GM19351 (cell line): ENCODE data around the gene SLC25A31.

ENCODE experiments used
- ATAC-seq: cut with Tn5 transposase; IDR thresholded peaks from one replicate; pipeline ENCODE4 v1.9.1; 2021; ENCODE audit warnings: mild to moderate bottlenecking, moderate library complexity; ENCODE audit not compliant: unreplicated experiment

The SLC25A31 gene

DNA sequence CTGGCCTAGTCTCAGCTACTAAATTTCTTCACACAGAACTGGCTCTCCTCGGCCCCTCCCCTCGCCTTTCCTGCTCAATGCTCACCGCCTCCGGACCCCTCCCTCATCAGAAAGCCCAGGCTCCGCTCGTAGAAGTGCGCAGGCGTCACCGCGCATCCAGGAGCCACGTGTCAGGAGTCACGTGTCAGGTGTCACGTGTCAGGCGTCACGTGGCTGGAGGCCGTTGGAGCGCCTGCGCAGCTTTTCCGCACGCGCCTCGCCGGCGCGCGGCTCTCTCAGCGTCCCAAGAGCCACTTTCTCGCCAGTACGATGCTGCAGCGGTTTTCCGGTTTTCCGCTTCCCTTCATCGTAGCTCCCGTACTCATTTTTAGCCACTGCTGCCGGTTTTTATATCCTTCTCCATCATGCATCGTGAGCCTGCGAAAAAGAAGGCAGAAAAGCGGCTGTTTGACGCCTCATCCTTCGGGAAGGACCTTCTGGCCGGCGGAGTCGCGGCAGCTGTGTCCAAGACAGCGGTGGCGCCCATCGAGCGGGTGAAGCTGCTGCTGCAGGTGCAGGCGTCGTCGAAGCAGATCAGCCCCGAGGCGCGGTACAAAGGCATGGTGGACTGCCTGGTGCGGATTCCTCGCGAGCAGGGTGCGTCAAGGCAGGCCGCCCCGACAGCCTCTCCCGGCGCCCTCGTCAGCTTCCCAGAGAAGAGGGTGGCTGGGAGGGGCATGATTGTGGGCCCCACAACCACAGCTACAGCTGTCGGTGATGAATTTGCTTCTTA, at the start of gene SLC25A31:
SLC25A31 (plus strand) TSS at position 259 of the 772 bp plus-strand sequence; CDS start at position 405, 146 bp downstream.
- no peak for ATAC-seq

- ATAC-seq, result no peak
These were observed 44.9 kb upstream of the SLC25A31 start for GRCh38 chr4:127685292-127685691.

GRCh38 chr4:127686658-127687057, 43.5 kb upstream of the SLC25A31 start:
- ATAC-seq, result no peak

DNA sequence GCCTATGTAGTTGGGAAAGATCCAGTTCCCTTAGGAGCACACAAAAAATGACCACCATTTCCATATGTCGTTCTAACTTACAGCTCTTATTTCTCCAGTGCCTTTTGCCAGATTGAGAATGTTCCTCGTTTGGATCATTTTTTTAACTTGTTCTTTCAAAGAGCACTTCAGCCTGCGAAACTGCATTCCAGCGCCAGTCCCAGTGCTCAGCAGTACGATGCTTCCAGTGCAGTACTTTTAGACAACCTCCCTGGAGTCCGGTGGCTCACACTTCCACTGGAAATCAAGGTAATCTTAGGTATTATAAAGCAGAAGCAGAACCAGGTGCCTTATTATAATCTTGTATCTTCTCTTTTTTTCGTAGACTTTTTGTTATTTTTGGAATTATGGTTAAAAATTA, 42.6 kb upstream of the SLC25A31 start:
- no peak for ATAC-seq

- peak; percentile 100 for ATAC-seq
These were observed 31.4 kb upstream of the SLC25A31 start for GRCh38 chr4:127698789-127699200.

GRCh38 chr4:127708985-127709384, 21.2 kb upstream of the SLC25A31 start:
- ATAC-seq, result no peak

GRCh38 chr4:127709456-127709855, 20.7 kb upstream of the SLC25A31 start:
- ATAC-seq, result no peak

- no peak for ATAC-seq
These were observed 1.2 kb downstream of the SLC25A31 start for GRCh38 chr4:127731406-127731805.

DNA sequence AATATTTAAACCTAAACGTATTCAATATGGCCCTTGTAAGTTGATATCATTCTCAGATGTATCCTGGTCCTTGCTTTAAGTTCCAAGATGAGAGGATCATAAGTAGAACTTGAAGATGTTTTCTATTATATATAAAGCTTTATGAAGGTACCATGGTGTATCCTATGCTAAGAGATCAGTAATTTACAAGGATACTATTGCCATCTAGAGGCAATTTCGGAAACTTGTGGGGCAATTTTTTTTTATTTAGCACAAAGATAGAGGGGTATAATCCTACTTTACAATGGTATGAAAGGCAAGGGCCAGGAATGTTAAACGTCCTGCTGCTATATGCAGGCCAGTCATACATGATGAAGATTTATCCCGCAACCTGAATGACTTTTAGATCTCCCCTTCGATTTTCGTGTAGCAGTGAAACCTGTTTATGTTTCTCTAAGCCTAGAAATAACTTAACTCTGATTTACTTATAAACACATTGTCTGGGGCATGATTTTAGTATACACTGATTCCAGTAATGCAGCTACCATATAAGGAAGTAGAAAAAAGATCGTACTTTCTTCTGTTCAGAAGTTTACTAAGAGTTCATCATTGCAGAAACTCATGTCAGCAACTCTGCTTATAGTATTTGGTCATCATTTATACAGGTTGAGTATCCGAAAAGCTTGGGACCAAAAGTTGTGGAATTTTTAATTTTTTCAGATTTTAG, 2.6 kb downstream of the SLC25A31 start:
- peak; percentile 80 for ATAC-seq

DNA sequence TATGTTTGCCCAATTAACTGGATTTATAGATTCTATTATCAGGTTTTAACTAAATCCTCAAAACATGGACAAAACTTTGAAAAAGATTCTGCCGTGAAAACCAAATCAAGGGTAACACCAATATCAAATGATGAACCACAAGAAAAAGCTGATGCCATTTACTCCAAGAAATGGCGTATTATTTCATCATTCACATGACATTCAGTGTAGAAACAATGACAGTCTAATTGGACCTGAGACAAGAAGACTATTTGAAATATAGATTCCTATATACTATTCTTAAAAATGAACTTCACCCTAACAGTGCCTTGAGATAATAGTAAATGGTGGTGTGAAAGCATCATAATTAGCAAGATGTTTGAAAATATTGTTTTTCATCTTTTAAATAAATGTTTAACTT, 4.8 kb downstream of the SLC25A31 start:
- ATAC-seq, result no peak

DNA sequence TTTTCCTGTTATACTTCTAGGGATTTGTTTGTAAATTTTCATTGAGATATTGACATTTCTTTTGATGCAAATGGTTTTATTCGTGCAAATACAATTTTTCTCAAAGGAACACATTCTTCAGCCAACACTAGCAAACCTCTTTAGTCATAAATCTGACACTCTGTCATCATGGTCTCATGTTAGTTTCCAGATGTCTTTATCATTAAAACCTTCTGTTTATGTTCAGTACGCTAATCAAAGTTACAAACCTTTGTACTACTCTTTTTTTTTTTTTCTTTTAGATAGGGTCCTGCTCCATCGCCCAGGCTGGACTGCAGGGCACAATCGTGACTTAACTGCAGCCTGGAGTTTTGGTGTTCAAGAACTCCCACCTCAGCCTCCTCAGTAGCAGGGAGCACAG, 7.1 kb downstream of the SLC25A31 start:
- ATAC-seq, result no peak

DNA sequence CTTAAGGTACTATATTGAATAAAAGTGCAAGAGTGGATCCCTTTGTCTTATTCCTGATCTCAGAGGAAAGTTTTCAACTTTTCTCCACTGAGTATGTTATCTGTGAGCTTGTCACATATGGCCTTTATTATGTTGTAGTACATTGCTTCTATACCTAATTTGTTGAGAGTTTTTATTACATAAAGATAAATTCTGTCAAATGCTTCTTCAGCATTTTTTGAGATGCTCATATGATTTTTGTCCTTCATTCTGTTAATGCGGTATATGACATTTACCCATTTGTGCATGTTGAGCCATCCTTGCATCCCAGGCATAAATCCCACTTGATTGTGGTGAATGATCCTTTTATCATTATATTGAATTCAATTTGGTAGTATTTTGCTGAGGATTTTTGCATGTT, 11.0 kb downstream of the SLC25A31 start:
- no peak for ATAC-seq

DNA sequence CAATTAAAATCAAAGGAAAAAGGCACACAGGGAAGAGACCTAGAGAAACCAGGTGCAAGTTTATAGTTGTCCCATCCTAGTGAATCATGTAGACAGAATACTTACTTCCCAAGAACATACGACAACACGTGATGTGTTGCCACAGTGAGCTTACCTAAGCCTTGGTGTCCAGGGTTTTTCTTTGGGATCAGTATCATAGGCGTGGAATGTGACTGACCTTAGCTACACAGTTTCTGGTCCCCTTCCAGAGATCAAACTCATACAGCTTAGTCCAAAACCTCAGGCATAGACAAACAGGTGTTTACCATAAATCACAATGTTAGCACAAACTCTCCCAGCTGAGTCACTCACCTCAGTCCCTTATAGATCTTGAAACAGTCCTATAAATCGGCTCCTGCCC, 17.7 kb downstream of the SLC25A31 start:
- ATAC-seq, result no peak

DNA sequence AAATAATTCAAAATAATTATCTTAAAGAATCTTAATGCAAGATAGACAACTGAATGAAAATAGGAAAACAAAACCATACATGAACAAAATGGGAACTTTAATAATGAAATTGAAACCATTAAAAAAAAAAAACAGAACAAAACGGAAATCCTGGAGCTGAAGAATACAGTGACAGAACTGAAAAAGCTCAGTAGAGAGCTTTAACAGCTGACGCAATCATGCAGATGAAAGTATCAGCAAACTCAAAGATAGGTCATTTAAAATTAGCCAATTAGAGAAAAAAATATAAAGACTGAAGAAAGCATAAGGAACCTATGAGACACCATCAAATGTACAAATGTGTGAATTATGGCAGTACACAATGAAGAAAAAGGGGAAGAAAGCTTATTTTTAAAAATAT, 18.8 kb downstream of the SLC25A31 start:
- ATAC-seq, result no peak

- ATAC-seq, result no peak
These were observed 26.7 kb downstream of the SLC25A31 start for GRCh38 chr4:127756906-127757305.

- ATAC-seq, result no peak
These were observed 29.1 kb downstream of the SLC25A31 start for GRCh38 chr4:127759228-127759820.

DNA sequence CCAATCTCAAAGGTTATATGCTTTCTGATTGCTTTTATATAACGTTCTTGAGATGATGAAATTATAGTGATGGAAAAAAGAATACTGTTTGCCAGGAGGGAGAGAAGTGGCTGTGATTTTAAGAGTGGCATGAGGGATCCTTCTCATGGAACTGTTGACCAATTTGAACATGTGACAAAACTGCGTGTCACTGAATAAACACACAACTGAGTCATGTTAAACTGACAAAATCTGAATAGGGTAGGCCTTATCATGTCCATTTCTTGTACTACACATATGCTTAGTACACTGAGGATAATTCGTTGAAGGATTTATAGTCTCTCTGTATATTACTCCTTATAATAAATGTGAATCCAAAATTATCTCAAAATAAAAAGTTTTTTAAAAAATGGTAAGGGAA, 29.7 kb downstream of the SLC25A31 start:
- no peak for ATAC-seq

DNA sequence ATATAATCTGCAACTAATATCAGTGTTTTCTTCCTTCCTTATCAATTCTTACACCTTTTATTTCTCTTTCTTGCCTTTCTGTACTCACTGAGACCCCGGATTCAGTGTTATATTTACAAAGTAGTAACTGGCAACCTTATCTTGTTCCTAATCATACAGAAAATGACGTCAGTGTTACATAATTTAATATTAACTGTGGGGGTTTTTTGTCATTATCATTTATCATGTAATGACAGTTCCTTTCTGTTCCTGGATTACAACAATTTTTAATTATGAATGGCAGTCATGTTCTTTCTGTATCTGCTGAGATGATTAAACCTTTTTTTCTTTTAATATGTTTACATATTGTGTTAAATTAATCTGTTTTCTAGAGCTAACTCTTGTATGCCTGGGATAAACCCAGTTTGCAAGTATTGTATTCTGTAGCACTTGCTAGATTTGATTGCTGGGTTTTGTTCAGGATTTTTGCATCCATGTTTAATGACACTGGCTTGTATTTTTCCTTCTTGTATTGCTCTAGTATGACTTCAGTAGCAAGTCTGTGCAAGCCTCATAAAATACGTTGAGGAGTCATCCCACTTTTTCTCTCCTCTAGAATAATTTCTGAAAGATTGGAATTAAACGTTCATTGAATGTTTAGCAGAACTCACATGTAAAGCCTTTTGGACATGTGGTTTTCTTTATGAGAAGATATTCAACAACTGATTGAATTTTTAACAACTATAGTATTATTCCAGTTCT, 41.5 kb downstream of the SLC25A31 start:
- ATAC-seq, result no peak

DNA sequence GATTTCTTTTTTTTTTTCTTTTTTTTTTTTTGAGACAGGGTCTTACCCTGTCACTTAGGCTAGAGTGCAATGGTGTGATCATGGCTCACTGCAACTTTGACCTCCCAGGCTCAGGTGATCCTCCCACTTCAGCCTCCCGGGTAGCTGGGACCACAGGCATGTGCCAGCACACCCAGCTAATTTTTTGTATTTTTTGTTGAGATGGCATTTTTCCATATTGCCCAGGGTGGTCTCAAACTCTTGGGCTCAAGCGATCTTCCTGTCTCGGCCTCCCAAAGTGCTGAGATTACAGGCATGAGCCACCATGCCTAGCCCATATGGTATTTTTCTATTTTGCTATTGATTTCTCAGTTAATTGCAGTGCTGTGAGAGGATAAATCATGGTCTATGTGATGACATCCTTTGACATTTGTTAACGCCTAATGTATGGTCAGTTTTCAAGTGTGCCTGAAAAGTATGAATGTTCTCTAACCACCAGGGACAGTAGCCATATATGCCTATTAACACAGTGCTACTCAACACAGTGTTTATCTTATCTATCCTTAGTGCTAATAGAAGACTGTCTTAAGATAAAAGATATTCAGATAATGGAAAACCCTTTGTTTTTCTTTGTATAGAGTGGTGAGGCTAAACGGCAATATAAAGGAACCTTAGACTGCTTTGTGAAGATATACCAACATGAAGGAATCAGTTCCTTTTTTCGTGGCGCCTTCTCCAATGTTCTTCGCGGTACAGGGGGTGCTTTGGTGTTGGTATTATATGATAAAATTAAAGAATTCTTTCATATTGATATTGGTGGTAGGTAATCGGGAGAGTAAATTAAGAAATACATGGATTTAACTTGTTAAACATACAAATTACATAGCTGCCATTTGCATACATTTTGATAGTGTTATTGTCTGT, 42.8 kb downstream of the SLC25A31 start:
- ATAC-seq, result no peak

DNA sequence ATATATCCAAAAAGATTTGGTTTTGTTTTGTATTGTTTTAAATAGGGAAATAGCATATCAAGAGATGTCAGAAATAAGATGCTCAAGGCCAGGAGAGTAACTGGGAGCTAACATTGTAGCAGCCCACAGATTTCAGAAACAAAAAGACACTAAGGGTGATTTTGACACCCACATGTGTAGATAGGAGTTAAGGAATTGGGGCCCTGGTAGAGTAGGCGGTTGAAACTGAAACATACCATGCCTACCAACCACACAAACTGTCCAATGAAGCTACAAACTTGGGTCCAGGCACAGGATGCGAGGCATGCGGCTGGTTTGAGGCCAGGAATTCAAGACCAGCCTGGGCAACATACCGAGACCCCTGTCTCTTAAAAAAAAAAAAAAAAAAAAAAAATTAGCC, 45.6 kb downstream of the SLC25A31 start:
- ATAC-seq, result peak; percentile 33
